Measurements from ENCODE around the gene CELF4. TPM values are rescaled to one million over a fixed set of nuclear protein-coding genes. Genes with fewer than 3 reads are reported as not detected.
"Not testable (repeated sequence)": the region's sequence is repeated elsewhere in the genome, so short reads cannot be mapped to it uniquely, and the experiment has no call there.

The CELF4 gene
- polyA plus RNA-seq, 1 donor (not counting 4 experiments of a cell fraction or from before 2014, with no cell fraction given) = not detected

GRCh38 chr18:37361335-37362157, 204.1 kb downstream of the CELF4 start:
- no peak for FAIRE-seq
- no peak for TF ChIP-seq EZH2 (IDR thresholded peaks at IDR 0.05; ENCODE audit: low read length)
- TF ChIP-seq CTCF (optimal IDR thresholded peaks at IDR 0.05 in 1 of 3, IDR thresholded peaks at IDR 0.05 in 1 of 3, conservative IDR thresholded peaks at IDR 0.05 in 1 of 3; ENCODE audit: extremely low read depth in 1 of 3, insufficient read depth in 2 of 3, low read length in 3 of 3) = no peak

GRCh38 chr18:37358061-37358460, 207.5 kb downstream of the CELF4 start:
- peaks cover 26% of the 10 kb centered on the region for H3K27me3 ChIP-seq (ENCODE audit: control insufficient read depth, extremely low read depth, insufficient read depth, low read length)
- FAIRE-seq; H3K4me2 ChIP-seq (ENCODE audit: control insufficient read depth, extremely low read depth, insufficient read depth, low read depth, low read length); H3K4me3 ChIP-seq (ENCODE audit: control insufficient read depth in 2 of 3, extremely low read depth in 1 of 3, insufficient read depth in 2 of 3, low read depth in 1 of 3, low read length in 3 of 3); H4K20me1 ChIP-seq (ENCODE audit: control insufficient read depth, extremely low read depth, insufficient read depth, low read length); H3K9ac ChIP-seq (ENCODE audit: control insufficient read depth, extremely low read depth, insufficient read depth, low read length); H2AFZ ChIP-seq (ENCODE audit: control insufficient read depth, low read length); H3K9me3 ChIP-seq (ENCODE audit: control insufficient read depth, low read depth, low read length); H3K79me2 ChIP-seq (ENCODE audit: control insufficient read depth, insufficient read depth, low read length); H3K4me1 ChIP-seq (ENCODE audit: control insufficient read depth, extremely low read depth, insufficient read depth, low read length); dilution Hi-C loops (cut with MboI; ENCODE audit: extremely low pct_ligation_motif_present, low sequenced_read_pairs); H3K27ac ChIP-seq (ENCODE audit: control insufficient read depth, insufficient read depth, low read length); H3K9me1 ChIP-seq (ENCODE audit: control insufficient read depth, extremely low read depth, insufficient read depth, low read length); H3K36me3 ChIP-seq (ENCODE audit: control insufficient read depth in 2 of 2, extremely low read depth in 1 of 2, insufficient read depth in 2 of 2, low read length in 2 of 2); DNase-seq (ENCODE audit: low read depth, low spot score): not testable (repeated sequence)

More at GRCh38 chr18:37361335-37362157, 204.1 kb downstream of the CELF4 start:
- Histone ChIP-seq H3K9me3 (ENCODE audit: control insufficient read depth, low read depth, low read length) (no peaks in the 10 kb centered on the region), H3K9me1 (ENCODE audit: control insufficient read depth, extremely low read depth, insufficient read depth, low read length) (no peaks in the 10 kb centered on the region), H3K79me2 (ENCODE audit: control insufficient read depth, insufficient read depth, low read length) (no peaks in the 10 kb centered on the region), H3K4me3 (ENCODE audit: control insufficient read depth in 2 of 3, extremely low read depth in 1 of 3, insufficient read depth in 2 of 3, low read depth in 1 of 3, low read length in 3 of 3) (no peak overlapping the region), H3K4me1 (ENCODE audit: control insufficient read depth, extremely low read depth, insufficient read depth, low read length) (no peaks in the 10 kb centered on the region), H3K36me3 (ENCODE audit: control insufficient read depth in 2 of 2, extremely low read depth in 1 of 2, insufficient read depth in 2 of 2, low read length in 2 of 2) (no peaks in the 10 kb centered on the region), H3K4me2 (ENCODE audit: control insufficient read depth, extremely low read depth, insufficient read depth, low read depth, low read length) (no peak overlapping the region), H3K27me3 (ENCODE audit: control insufficient read depth, extremely low read depth, insufficient read depth, low read length) (peaks cover 40% of the 10 kb centered on the region), H3K9ac (ENCODE audit: control insufficient read depth, extremely low read depth, insufficient read depth, low read length) (no peak overlapping the region), H2AFZ (ENCODE audit: control insufficient read depth, low read length) (no peak overlapping the region), H4K20me1 (ENCODE audit: control insufficient read depth, extremely low read depth, insufficient read depth, low read length) (no peaks in the 10 kb centered on the region), H3K27ac (ENCODE audit: control insufficient read depth, insufficient read depth, low read length) (no peak overlapping the region)
- dilution Hi-C loops (cut with MboI; ENCODE audit: extremely low pct_ligation_motif_present, low sequenced_read_pairs) = no loop called here
- no peak for DNase-seq (ENCODE audit: low read depth, low spot score)

All from keratinocyte (primary cell).